NCI-H510A (cell line): Measurements from ENCODE around the gene CDK6.
"Not testable (repeated sequence)": the region's sequence is repeated elsewhere in the genome, so short reads cannot be mapped to it uniquely, and the experiment has no call there.

Experiments used
- DNase-seq: peaks from one replicate; lab custom pipeline; 2025; lab: John Stamatoyannopoulos, UW

Gene CDK6

DNA sequence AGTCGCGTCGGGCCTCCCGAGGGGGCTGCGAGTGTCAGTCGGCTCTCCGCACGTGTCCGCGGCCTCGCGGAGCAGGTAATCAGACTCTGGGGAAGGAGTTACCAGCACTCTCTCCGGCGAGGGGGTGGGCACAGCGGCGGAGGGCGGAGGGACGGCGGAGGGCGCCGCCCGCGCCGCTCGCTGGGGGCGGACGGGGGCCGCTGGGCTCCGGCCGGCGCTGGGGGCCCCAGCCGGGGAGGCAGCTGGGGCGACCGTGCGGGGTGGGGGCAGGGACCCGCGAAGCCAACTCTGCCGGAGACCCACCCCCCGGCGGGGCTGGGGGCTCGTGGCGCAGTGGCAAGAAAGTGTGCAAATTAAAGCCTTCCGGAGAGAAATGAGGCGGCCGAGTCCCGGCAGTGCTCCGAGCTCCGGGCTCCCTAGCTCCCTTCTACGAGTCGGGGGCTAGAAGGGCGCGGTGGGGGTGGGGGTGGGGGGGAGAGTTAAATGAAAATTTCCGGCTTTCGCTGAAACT is at the start of gene CDK6:
CDK6 (minus strand) TSS at position 85 of the 511 bp plus-strand sequence. CDS start 3,250 bp downstream, outside the sequence.
- DNase-seq: no peak

- DNase-seq: not testable (repeated sequence)
Observed at GRCh38 chr7:92886039-92886438, 49.7 kb upstream of the CDK6 start.

- no peak for DNase-seq
Observed at GRCh38 chr7:92884218-92884617, 47.8 kb upstream of the CDK6 start.

DNA sequence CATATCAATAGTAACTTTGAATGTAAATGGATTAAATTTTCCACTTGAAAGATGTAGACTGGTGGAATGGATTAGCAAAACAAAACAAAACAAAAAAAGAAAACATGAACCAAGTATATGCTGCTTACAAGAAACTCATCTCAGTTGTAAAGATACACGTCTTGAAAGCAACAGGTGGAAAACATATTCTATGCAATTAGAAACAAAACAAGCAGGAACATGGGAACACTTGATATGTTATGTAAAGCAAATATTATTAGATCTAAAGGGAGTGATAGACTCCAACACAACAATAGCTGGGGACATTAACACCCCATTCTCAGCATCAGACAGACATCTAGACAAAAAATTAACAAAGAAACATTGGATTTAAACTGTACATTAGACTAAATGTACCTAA is 46.4 kb upstream of the CDK6 start:
- DNase-seq: no peak

DNA sequence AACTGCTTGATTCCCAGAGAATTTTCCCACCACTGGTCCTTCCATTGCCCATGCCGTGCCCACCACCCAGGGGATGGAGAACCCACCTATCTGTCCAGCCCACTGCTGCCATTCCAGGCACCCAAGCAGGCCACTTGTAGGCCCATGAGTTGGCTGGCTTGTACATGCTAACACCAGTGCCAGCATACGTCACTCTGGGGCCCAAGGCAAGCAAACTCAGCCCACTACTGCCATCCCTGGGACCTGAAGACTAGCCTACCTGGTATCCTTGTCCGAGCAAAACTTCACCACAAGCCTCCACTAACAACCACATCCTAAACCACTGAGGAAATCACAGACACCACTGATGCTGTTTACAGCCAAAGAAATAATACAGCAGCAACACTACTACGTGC is 44.7 kb upstream of the CDK6 start:
- DNase-seq: no peak

DNA sequence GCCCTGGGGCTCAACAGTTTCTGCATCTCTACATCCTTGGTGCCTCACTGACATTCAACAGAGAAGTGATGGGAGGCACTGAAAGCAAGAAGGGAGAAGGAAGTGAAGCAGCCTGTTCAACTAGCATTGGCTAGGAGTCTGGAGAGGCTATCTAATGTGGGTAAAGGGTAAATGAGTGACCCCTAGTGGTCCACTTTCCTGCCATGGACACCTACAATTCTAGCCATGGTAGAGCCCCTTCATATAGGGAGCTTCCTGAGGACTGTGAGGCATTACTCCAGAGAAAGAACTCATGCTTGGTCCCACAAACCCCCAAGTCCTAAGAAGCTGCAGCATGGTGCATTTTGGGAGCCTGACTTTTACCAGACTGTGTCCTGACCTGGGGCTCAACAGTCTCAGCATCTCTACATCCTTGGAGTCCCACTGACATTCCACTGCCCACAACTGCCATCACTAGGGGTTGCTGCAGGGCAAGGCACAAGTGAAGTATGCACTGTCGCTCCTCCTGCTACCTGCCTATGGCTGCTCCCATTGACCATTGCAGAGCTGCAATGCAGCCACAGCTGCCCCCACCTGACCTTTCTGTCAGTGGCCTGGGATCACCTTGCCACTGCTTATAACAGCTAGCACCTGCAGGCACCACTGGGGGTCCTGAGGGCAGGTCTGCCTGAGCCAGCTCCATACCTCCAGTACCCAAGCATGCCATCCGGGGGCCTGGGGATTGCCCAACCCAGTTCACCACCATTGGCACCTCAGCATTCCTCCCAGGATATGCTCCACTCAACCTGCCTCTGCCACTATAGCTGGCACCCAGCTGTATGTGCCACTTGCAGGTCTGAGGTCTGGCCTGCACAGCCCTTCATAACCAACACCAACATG is 44.1 kb upstream of the CDK6 start:
- DNase-seq: no peak

- DNase-seq: no peak
Observed at GRCh38 chr7:92877367-92877766, 41.0 kb upstream of the CDK6 start.

DNA sequence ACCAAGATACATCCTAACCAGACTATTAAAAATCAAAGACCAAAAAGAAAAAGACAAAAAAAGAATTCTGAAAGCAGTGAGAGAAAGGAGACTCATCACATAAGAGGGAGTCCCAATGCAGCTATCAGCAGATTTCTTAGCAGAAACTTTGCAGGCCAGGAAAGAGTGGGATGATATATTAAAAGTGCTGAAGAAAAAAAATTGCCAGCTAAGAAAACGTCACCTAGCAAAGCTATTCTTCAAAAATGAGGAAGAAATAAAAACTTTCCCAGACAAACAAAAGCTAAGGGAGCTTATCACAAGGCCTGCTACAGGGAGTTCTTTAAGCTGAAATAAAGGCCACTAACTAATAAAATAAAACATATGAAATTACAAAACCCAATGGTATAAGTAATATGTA is 40.5 kb upstream of the CDK6 start:
- no peak for DNase-seq

- DNase-seq: no peak
Observed at GRCh38 chr7:92875719-92876118, 39.3 kb upstream of the CDK6 start.

- DNase-seq: no peak
Observed at GRCh38 chr7:92875173-92875572, 38.8 kb upstream of the CDK6 start.

DNA sequence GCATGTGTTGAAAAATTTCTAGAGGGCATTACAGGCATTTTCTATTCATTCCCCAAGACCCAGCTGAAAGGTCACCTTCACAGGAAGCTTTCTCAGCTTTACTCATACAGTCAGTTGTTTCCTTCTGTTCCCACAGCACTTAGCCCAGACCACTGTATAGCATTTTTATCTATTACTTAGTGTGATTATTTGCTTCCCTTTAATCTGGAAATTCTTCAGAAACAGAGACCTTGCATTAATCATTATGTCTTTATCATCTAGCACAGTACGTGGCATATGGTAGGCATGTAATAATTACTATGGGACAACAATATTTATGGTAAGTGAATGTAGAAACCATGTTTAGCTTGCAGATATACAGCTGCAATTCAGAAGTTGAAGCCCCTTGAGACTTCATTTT is 38.2 kb upstream of the CDK6 start:
- DNase-seq: no peak

DNA sequence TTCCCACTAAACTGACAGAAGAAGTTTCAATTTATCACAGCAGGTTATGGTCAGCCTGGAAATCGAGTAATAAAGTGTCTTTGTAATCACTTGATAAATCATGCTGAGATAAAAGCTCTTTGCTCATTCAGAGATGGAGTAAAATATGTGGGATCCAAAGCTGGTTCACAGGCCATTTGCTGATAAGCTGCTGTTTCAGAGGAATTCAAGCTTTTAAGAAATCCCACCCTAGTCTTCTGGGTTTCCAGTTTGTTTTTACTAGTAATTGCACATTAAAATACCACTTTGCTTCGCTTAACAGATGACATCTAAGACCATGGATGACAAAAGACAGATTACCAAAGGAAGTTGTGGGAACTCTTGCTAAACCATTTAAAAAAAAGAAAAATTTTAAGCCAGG is 37.4 kb upstream of the CDK6 start:
- no peak for DNase-seq

GRCh38 chr7:92872701-92873100 is 36.3 kb upstream of the CDK6 start:
- no peak for DNase-seq

GRCh38 chr7:92868683-92869293 is 32.4 kb upstream of the CDK6 start:
- DNase-seq: no peak

- not testable (repeated sequence) for DNase-seq
Observed at GRCh38 chr7:92864169-92864568, 27.8 kb upstream of the CDK6 start.

DNA sequence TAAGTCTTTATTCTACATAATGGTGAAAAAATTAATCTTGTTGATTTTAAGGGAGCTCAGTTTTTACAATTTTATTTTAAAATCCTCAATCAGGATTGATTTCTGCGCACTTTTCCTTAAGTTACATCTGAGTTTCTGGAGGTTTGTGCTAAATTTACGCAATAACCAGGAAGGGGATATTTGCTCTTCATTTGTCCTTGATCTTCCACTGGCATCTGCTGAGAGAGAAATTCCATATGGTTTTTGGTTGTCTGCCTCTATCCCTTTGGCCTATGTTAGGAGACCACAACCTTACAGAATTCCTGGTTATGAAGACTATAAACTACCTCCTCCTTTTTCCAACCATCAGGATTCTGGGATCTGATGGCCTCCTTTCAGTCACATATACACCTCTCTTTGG is 20.1 kb upstream of the CDK6 start:
- DNase-seq: no peak

DNA sequence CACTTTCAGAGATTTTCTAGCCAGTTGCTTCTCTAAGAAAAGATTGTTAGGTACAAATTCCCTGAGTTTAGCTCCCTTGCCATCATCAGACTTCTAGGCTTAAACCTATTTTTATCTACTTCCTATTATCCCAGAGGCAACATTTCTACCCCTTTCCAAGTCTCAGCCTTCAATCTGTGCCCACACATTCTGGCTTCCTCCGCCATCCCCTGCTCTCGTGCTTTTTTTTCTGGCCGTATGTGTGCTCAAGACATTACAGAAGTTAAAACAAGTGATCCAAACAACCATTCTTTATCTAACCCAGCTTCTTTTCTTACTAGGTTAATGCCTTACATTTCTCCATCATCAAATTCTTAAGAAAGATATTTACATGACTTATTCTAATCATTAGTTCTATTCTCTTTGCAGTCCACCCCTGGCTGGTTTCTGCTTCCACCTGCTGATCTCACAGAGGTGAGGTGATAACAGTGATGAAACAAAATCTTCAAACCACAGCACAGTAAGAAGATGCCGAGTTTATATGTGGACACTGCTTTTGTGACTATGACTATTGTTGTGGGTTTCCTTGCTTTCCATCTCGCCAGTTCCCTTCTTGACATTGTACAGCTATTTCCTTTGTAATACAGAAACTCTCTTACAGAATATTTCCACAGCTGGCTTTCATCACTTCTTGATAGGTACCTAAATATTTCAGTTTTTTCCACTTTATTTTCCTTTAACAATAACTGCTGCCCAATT is 18.3 kb upstream of the CDK6 start:
- no peak for DNase-seq

- DNase-seq: no peak
Observed at GRCh38 chr7:92851732-92852131, 15.4 kb upstream of the CDK6 start.

DNA sequence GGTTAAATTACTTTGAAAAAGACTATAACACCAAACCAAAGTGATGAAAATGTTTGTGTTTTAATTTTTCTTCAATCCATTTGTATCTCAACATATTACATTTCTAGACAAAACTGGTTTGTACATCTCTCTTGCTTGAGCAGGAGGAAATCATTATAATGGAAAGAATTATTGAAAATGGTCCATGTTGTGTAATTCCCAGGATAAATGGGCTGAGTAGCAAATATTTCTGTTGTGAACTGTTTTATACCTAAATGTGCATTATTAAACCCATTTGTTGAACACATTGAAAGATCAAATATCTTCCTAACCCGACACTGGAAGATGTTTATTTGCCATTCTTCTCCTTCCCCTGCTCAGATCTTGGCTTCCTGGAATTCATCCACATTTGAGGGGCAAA is 14.1 kb upstream of the CDK6 start:
- no peak for DNase-seq

- DNase-seq: no peak
Observed at GRCh38 chr7:92849322-92849721, 12.9 kb upstream of the CDK6 start.

DNA sequence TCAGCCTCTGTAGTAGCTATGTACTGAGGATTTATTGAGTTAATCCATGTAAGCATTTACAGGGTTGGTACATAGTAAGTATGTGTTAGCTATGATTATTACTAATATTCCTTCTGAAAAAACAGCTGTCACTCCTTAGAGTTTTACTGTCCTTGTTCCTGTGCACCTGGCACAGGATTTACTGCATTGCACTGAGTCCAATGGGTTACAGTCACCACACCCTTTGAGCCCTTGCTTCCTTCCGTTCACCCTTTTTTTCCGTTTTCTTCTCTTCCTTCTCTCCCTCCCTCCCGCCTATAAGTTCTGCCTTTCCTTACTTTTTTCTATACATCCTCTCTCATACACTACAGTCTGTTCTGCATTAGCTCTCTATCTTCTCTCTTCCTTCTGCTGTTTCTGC is 12.5 kb upstream of the CDK6 start:
- DNase-seq: no peak

GRCh38 chr7:92848441-92848840 is 12.1 kb upstream of the CDK6 start:
- DNase-seq: no peak

- DNase-seq: no peak
Observed at GRCh38 chr7:92847305-92847704, 10.9 kb upstream of the CDK6 start.
